Dermis microvascular lymphatic vessel endothelial cell (primary cell): ENCODE measurements around the gene DYNC2I2. TPM values are rescaled to one million over a fixed set of nuclear protein-coding genes. Genes with fewer than 3 reads are reported as not detected.
"Not testable (repeated sequence)": the region's sequence is repeated elsewhere in the genome, so short reads cannot be mapped to it uniquely, and the experiment has no call there.

ENCODE experiments used
- DNase-seq, 2 donors: peaks; one replicate each; pipeline versions ENCODE4 v3.0.0 to v3.0.0-alpha.2; 2010; ENCODE audit warnings: low read depth in 2 of 2
- total RNA-seq: library from RNA; depleted of rRNA; stranded (reverse); fragments of >200 nt; gene quantifications from 2 replicates; pipeline ENCODE4 v1.2.1, GENCODE V29; 2014

DYNC2I2 gene
- total RNA-seq, 1 donor from 2014 or later, result 65.9 TPM

- DNase-seq, result no peak
These were observed 29.2 kb upstream of the DYNC2I2 start for GRCh38 chr9:128685636-128686489.

- peak in 1 of 2 donors; percentile 75 for DNase-seq
These were observed 27.9 kb upstream of the DYNC2I2 start for GRCh38 chr9:128684325-128685199.

GRCh38 chr9:128684065-128684324, 27.3 kb upstream of the DYNC2I2 start:
- DNase-seq, result no peak

GRCh38 chr9:128683340-128684064, 26.9 kb upstream of the DYNC2I2 start:
- peak in 1 of 2 donors; percentile 50 for DNase-seq

- DNase-seq, result no peak
These were observed 21.1 kb upstream of the DYNC2I2 start for GRCh38 chr9:128677794-128678193.

GRCh38 chr9:128675382-128675781, 18.7 kb upstream of the DYNC2I2 start:
- DNase-seq, result no peak

- DNase-seq, result no peak
These were observed 13.1 kb upstream of the DYNC2I2 start for GRCh38 chr9:128669786-128670185.

- not testable (repeated sequence) for DNase-seq
These were observed 9.9 kb upstream of the DYNC2I2 start for GRCh38 chr9:128666481-128666941.

GRCh38 chr9:128657796-128658195, 1.1 kb upstream of the DYNC2I2 start:
- DNase-seq, result no peak

GRCh38 chr9:128657344-128657704, 677 bp upstream of the DYNC2I2 start:
- DNase-seq, result no peak

GRCh38 chr9:128654481-128654880, 2.2 kb downstream of the DYNC2I2 start:
- DNase-seq, result no peak

- DNase-seq, result no peak
These were observed 2.7 kb downstream of the DYNC2I2 start for GRCh38 chr9:128653908-128654307.

GRCh38 chr9:128651798-128652197, 4.8 kb downstream of the DYNC2I2 start:
- no peak for DNase-seq

GRCh38 chr9:128648206-128648605, 8.4 kb downstream of the DYNC2I2 start:
- peak; percentile 18 to 64 for DNase-seq

GRCh38 chr9:128643519-128644300, 12.9 kb downstream of the DYNC2I2 start:
- no peak for DNase-seq

GRCh38 chr9:128642675-128643245, 13.9 kb downstream of the DYNC2I2 start:
- no peak for DNase-seq

- DNase-seq, result no peak
These were observed 16.0 kb downstream of the DYNC2I2 start for GRCh38 chr9:128640603-128641002.

- no peak for DNase-seq
These were observed 18.1 kb downstream of the DYNC2I2 start for GRCh38 chr9:128638580-128638979.

- peak in 1 of 2 donors; percentile 47 for DNase-seq
These were observed 19.0 kb downstream of the DYNC2I2 start for GRCh38 chr9:128637656-128638055.
